Sigmoid colon (tissue), 7 donors: Measurements from ENCODE around the gene ZNF408. TPM values are rescaled to one million over a fixed set of nuclear protein-coding genes. Genes with fewer than 3 reads are reported as not detected.

ENCODE experiments used
- DNase-seq: peaks from one replicate; pipeline ENCODE4 v3.0.0-alpha.2; 2019
- H3K27ac ChIP-seq, 4 donors: fragments of 200-600 bp; sonication (generic); one replicate each; pipeline ENCODE4 v1.5.1; 2016 to 2019; ENCODE audit warnings: mild to moderate bottlenecking in 1 of 4
- H3K27me3 ChIP-seq, 3 donors: fragments of 200-600 bp; sonication (generic); one replicate each; pipeline ENCODE4 v1.5.1; 2019; ENCODE audit warnings: mild to moderate bottlenecking in 1 of 3
- H3K36me3 ChIP-seq, 4 donors: fragments of 200-600 bp; sonication (generic); one replicate each; pipeline ENCODE4 v1.5.1; 2016 to 2019
- H3K4me1 ChIP-seq, 4 donors: fragments of 200-600 bp; sonication (generic); one replicate each; pipeline ENCODE4 v1.5.1; 2017 to 2019
- H3K4me3 ChIP-seq, 4 donors: fragments of 200-600 bp; sonication (generic); one replicate each; pipeline ENCODE4 v1.5.1; 2017 to 2019; ENCODE audit warnings: mild to moderate bottlenecking in 2 of 4, moderate library complexity in 1 of 4
- H3K9me3 ChIP-seq, 4 donors: fragments of 200-600 bp in 3 of 4; sonication (generic) in 3 of 4; one replicate each; pipeline versions ENCODE4 v1.5.1 to v1.6.1; 2013 to 2019
- CTCF ChIP-seq, 4 experiments: fragments of 450-650 bp in 3 of 4; fragments of 200-600 bp in 1 of 4; IDR thresholded peaks; one replicate each; pipeline ENCODE4 v1.5.1; 2016 to 2019; ENCODE audit warnings: antibody characterized with exemption in 4 of 4, mild to moderate bottlenecking in 3 of 4, moderate library complexity in 2 of 4
- EP300 ChIP-seq, 4 donors: sonication (generic); formaldehyde crosslinking; IDR thresholded peaks; one replicate each; pipeline ENCODE4 v1.6.1; 2017; ENCODE audit warnings: antibody characterized with exemption in 4 of 4
- POLR2A ChIP-seq, 2 donors: fragments of 450-650 bp; IDR thresholded peaks; one replicate each; pipeline ENCODE4 v1.6.1; 2016; ENCODE audit warnings: antibody characterized with exemption in 2 of 2, mild to moderate bottlenecking in 2 of 2, moderate library complexity in 2 of 2
- POLR2AphosphoS5 ChIP-seq, 4 donors: sonication (generic); formaldehyde crosslinking; IDR thresholded peaks; one replicate each; pipeline ENCODE4 v1.6.1; 2017; ENCODE audit warnings: antibody characterized with exemption in 4 of 4
- WGBS, 2 donors: extraction: QIAGEN DNeasy Blood & Tissue Kit; methylation state at CpG; one replicate each; pipeline ENCODE4 v1.1.7; 2013; 5-methylcytosine and 5-hydroxymethylcytosine counted together
- intact Hi-C: fragments of 100-400 bp; cut with DNase I; formaldehyde crosslinking; loops from one replicate; pipeline ENCODE4 v1.15.1; 2023
- polyA plus RNA-seq, 3 donors: library from polyadenylated mRNA; stranded (reverse); fragments of 200-250 nt; gene quantifications; one replicate each; pipeline ENCODE4 v1.2.3, GENCODE V29; 2013
- total RNA-seq, 4 donors: library from RNA; depleted of rRNA; stranded (reverse); fragments of >200 nt; gene quantifications; one replicate each; pipeline ENCODE4 v1.1.0, GENCODE V29; 2016
- donor health status: healthy with polysubstance abuse.
- donor health status: Bipolar disorder and iron deficiency.
- donor health status: healthy.

The ZNF408 gene
- total and polyA plus RNA-seq, 7 donors = 4.3 to 12.8 (median 8.4) TPM

DNA sequence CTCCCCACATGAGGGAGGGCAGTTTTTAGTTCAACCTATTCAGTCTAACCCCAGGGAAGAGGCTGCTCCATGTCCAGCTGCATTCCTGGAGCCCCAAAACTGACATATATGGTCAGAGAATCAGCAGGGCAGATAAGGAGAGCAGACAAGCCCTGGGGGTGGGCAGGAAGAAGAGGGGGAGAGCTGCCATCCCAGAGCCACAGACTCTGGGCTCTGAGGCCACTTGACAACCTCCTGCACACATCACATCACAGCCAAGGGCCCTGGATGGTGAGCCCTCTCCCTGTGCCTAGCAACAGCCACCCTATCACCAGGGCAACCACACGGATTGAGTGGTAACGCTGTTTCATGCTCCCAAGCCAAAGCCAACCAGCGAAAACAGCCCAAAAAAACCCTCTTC is 3.5 kb upstream of the ZNF408 start:
- DNase-seq = no peak
- H3K27me3 ChIP-seq = no peaks in the 10 kb centered on the region
- no peak for TF ChIP-seq POLR2A (IDR thresholded peaks at IDR 0.05)
- TF ChIP-seq CTCF (IDR thresholded peaks at IDR 0.05) = no peak
- TF ChIP-seq POLR2AphosphoS5 (IDR thresholded peaks at IDR 0.05) = no peak
- no peak for TF ChIP-seq EP300 (IDR thresholded peaks at IDR 0.05)
- H3K9me3 ChIP-seq = no peaks in the 10 kb centered on the region
- WGBS, 2 donors = 78 to 82% methylated on average over 3 of the region's 3 CpGs
- H3K36me3 ChIP-seq = peaks cover 15 to 37% (median 25%) of the 10 kb centered on the region in 4 donors
- H3K27ac ChIP-seq = peak overlapping the region; percentile 12 to 91 (median 72)
- intact Hi-C loops = no loop called here
- peaks cover 2 to 80% (median 64%) of the 10 kb centered on the region in 4 donors for H3K4me1 ChIP-seq
- H3K4me3 ChIP-seq = peak overlapping the region in 1 of 4 donors; percentile 9

DNA sequence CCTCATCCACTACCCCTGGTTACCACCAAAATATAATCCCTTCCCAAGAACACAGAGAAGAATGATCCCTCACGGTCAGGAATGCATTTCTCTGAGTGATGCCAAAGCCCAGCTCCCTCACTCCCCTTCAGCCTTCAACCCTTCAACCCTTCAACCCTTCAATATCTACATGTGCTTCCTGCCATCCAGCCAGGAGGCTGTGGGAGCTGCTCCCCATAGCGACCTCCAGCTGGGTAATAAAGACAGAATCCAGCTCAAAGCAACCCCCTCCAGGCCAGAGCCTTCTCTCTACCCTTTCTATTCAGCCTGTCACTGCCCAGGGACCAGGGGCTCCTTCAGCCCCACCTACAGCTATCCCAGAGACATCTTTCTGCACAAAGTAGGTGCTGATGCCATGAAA is 3.1 kb upstream of the ZNF408 start:
- H3K4me1 ChIP-seq = peaks cover 2 to 84% (median 67%) of the 10 kb centered on the region in 4 donors
- no peaks in the 10 kb centered on the region for H3K27me3 ChIP-seq
- 61 to 75% methylated on average over 2 of the region's 2 CpGs for WGBS, 2 donors
- intact Hi-C loops = no loop called here
- peak overlapping the region; percentile 12 to 91 (median 72) for H3K27ac ChIP-seq
- no peak overlapping the region for H3K4me3 ChIP-seq
- DNase-seq = no peak
- H3K36me3 ChIP-seq = peaks cover 15 to 38% (median 24%) of the 10 kb centered on the region in 4 donors
- no peak for TF ChIP-seq POLR2A (IDR thresholded peaks at IDR 0.05)
- no peaks in the 10 kb centered on the region for H3K9me3 ChIP-seq

DNA sequence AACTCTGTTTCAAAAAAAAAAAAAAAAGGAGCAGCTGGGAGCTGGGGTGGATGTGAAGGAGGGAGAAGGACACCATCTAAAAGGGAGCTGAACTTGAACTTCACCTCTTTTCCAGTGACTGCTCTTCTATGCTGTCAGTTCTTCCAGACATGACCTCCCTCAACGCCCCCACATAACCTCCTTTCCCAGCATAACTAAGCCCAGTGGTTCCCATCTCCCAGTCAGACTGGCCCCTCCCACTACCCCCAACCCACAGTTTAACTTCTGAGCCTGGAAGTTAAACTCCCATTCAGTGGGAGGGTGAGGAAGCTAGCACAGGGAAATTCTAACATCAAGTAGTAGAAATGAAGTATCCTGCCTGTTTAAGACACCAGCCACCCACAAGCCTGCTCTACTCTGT is 2.2 kb upstream of the ZNF408 start:
- H3K4me1 ChIP-seq = peaks cover 2 to 84% (median 69%) of the 10 kb centered on the region in 4 donors
- intact Hi-C loops = no loop called here
- TF ChIP-seq POLR2AphosphoS5 (IDR thresholded peaks at IDR 0.05) (no peak), CTCF (IDR thresholded peaks at IDR 0.05) (no peak), POLR2A (IDR thresholded peaks at IDR 0.05) (no peak), EP300 (IDR thresholded peaks at IDR 0.05) (no peak)
- peak overlapping the region in 2 of 4 donors; percentile 89 to 91 for H3K27ac ChIP-seq
- peaks cover 19 to 40% (median 29%) of the 10 kb centered on the region in 4 donors for H3K36me3 ChIP-seq
- peak overlapping the region in 1 of 4 donors; percentile 93 for H3K4me3 ChIP-seq
- H3K9me3 ChIP-seq = no peaks in the 10 kb centered on the region
- DNase-seq = no peak
- 87 to 88% methylated on average over 1 of the region's 1 CpG for WGBS, 2 donors
- H3K27me3 ChIP-seq = no peaks in the 10 kb centered on the region

- H3K9me3 ChIP-seq = no peaks in the 10 kb centered on the region
- H3K27ac ChIP-seq = peak overlapping the region; percentile 89 to 96 (median 90)
- H3K36me3 ChIP-seq = peaks cover 28 to 43% (median 31%) of the 10 kb centered on the region in 4 donors
- intact Hi-C loops = no loop called here
- H3K4me1 ChIP-seq = peaks cover 2 to 58% (median 54%) of the 10 kb centered on the region in 4 donors
- no peaks in the 10 kb centered on the region for H3K27me3 ChIP-seq
- H3K4me3 ChIP-seq = peak overlapping the region; percentile 88 to 94 (median 92)
- no peak for DNase-seq
- TF ChIP-seq EP300 (IDR thresholded peaks at IDR 0.05) = no peak
- TF ChIP-seq CTCF (IDR thresholded peaks at IDR 0.05) = no peak
- TF ChIP-seq POLR2A (IDR thresholded peaks at IDR 0.05) = no peak
- no peak for TF ChIP-seq POLR2AphosphoS5 (IDR thresholded peaks at IDR 0.05)
- WGBS, 2 donors = 1 to 2% methylated on average over 29 of the region's 29 CpGs
Measured at GRCh38 chr11:46701078-46701654, 335 bp downstream of the ZNF408 start.

GRCh38 chr11:46705070-46705688 is 4.3 kb downstream of the ZNF408 start:
- intact Hi-C loops = no loop called here
- Histone ChIP-seq H3K27ac (no peak overlapping the region), H3K9me3 (no peaks in the 10 kb centered on the region), H3K36me3 (peaks cover 28 to 64% (median 36%) of the 10 kb centered on the region in 4 donors), H3K4me3 (no peak overlapping the region), H3K27me3 (no peaks in the 10 kb centered on the region), H3K4me1 (peaks cover 2 to 20% (median 16%) of the 10 kb centered on the region in 4 donors)
- WGBS, 2 donors = 97 to 98% methylated on average over 31 of the region's 31 CpGs
- TF ChIP-seq POLR2A (IDR thresholded peaks at IDR 0.05) (no peak), CTCF (IDR thresholded peaks at IDR 0.05) (no peak), EP300 (IDR thresholded peaks at IDR 0.05) (no peak)
- DNase-seq = no peak
